Stomach (tissue), 9 donors: Measurements from ENCODE around the gene TBC1D1. TPM values are rescaled to one million over a fixed set of nuclear protein-coding genes. Genes with fewer than 3 reads are reported as not detected.

Source experiments
- DNase-seq, 2 donors: peaks; one replicate each; pipeline versions ENCODE4 v3.0.0 to v3.0.0-alpha.2; 2013 to 2019
- H3K27ac ChIP-seq, 5 donors: fragments of 200-600 bp in 4 of 5; sonication (generic) in 4 of 5; one replicate each; pipeline ENCODE4 v1.5.1; 2013 to 2019; ENCODE audit warnings: mild to moderate bottlenecking in 1 of 5, moderate library complexity in 1 of 5
- H3K27me3 ChIP-seq, 3 donors: fragments of 200-600 bp; sonication (generic); one replicate each; pipeline ENCODE4 v1.5.1; 2017 to 2019; ENCODE audit warnings: mixed run types in 1 of 3
- H3K36me3 ChIP-seq, 4 donors: fragments of 200-600 bp; sonication (generic); 1 replicate in 3 of 4; 2 replicates in 1 of 4; pipeline ENCODE4 v1.5.1; 2016 to 2019
- H3K4me1 ChIP-seq, 4 donors: fragments of 200-600 bp; sonication (generic); one replicate each; pipeline ENCODE4 v1.5.1; 2016 to 2019
- H3K4me3 ChIP-seq, 4 donors: fragments of 200-600 bp; sonication (generic) in 3 of 4; one replicate each; pipeline ENCODE4 v1.5.1; 2016 to 2019; ENCODE audit warnings: mild to moderate bottlenecking in 1 of 4
- H3K9me3 ChIP-seq, 4 donors: fragments of 200-600 bp; sonication (generic); one replicate each; pipeline ENCODE4 v1.5.1; 2016 to 2019
- EP300 ChIP-seq: sonication (generic); formaldehyde crosslinking; IDR thresholded peaks from one replicate; pipeline ENCODE4 v1.6.1; 2017; ENCODE audit warnings: antibody characterized with exemption
- POLR2A ChIP-seq, 4 donors: fragments of 450-650 bp; IDR thresholded peaks; one replicate each; pipeline ENCODE4 v1.6.1; 2016; ENCODE audit warnings: antibody characterized with exemption in 4 of 4, control low read depth in 2 of 4, mild to moderate bottlenecking in 1 of 4, moderate library complexity in 1 of 4
- POLR2AphosphoS5 ChIP-seq, 3 donors: sonication (generic); formaldehyde crosslinking; IDR thresholded peaks; one replicate each; pipeline ENCODE4 v1.6.1; 2016; ENCODE audit warnings: antibody characterized with exemption in 3 of 3
- WGBS, 5 donors: extraction: QIAGEN DNeasy Blood & Tissue Kit in 3 of 5; methylation state at CpG; one replicate each; pipeline versions ENCODE4 v1.1.5 to v1.1.7; 2013 to 2018; 5-methylcytosine and 5-hydroxymethylcytosine counted together
- intact Hi-C: fragments of 100-400 bp; cut with DNase I; formaldehyde crosslinking; loops from one replicate; pipeline ENCODE4 v1.15.1; 2023; ENCODE audit warnings: low total_unique reads
- polyA plus RNA-seq, 3 donors: library from polyadenylated mRNA; stranded (reverse); fragments of 200-250 nt; gene quantifications; one replicate each; pipeline ENCODE4 v1.2.3, GENCODE V29; 2013
- total RNA-seq, 5 donors: library from RNA; depleted of rRNA; stranded (reverse); fragments of >200 nt; gene quantifications; one replicate each; pipeline versions ENCODE4 v1.1.0 to v1.2.3, GENCODE V29; 2014 to 2016
- TF ChIP-seq, protein P1 (sequence below), 7 experiments: fragments of 450-650 bp in 4 of 7; fragments of 200-600 bp in 3 of 7; sonication (generic) in 3 of 7; IDR thresholded peaks; one replicate each; pipeline ENCODE4 v1.5.1; 2016 to 2019; ENCODE audit warnings: antibody characterized with exemption in 7 of 7, control low read depth in 2 of 7, mild to moderate bottlenecking in 1 of 7
- donor health status: healthy with polysubstance abuse.
- donor health status: Bipolar disorder and iron deficiency.
- donor health status: healthy.

Gene TBC1D1
- total and polyA plus RNA-seq, 8 donors: 18.8 to 165 (median 49.5) TPM

GRCh38 chr4:38084877-38085711 lies 194.2 kb downstream of the TBC1D1 start:
- Histone ChIP-seq H3K4me1 (peaks cover 7 to 89% (median 34%) of the 10 kb centered on the region in 4 donors), H3K36me3 (peaks cover 0 to 9% (median 2%) of the 10 kb centered on the region in 4 donors), H3K9me3 (no peaks in the 10 kb centered on the region), H3K4me3 (no peak overlapping the region), H3K27ac (peak overlapping the region in 4 of 5 donors; percentile 13 to 76 (median 36)), H3K27me3 (no peaks in the 10 kb centered on the region)
- DNase-seq: no peak
- TF ChIP-seq POLR2A (IDR thresholded peaks at IDR 0.05) (no peak), POLR2AphosphoS5 (IDR thresholded peaks at IDR 0.05) (no peak), EP300 (no peak)
- TF ChIP-seq, protein P1, sequence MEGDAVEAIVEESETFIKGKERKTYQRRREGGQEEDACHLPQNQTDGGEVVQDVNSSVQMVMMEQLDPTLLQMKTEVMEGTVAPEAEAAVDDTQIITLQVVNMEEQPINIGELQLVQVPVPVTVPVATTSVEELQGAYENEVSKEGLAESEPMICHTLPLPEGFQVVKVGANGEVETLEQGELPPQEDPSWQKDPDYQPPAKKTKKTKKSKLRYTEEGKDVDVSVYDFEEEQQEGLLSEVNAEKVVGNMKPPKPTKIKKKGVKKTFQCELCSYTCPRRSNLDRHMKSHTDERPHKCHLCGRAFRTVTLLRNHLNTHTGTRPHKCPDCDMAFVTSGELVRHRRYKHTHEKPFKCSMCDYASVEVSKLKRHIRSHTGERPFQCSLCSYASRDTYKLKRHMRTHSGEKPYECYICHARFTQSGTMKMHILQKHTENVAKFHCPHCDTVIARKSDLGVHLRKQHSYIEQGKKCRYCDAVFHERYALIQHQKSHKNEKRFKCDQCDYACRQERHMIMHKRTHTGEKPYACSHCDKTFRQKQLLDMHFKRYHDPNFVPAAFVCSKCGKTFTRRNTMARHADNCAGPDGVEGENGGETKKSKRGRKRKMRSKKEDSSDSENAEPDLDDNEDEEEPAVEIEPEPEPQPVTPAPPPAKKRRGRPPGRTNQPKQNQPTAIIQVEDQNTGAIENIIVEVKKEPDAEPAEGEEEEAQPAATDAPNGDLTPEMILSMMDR (IDR thresholded peaks at IDR 0.05): no peak
- intact Hi-C loops: no loop called here
- 70 to 88% (median 77%) methylated on average over 13 of the region's 13 CpGs for WGBS, 5 donors

- H3K36me3 ChIP-seq: peaks cover 0 to 15% (median 2%) of the 10 kb centered on the region in 4 donors
Measured at GRCh38 chr4:38085751-38086150, 194.9 kb downstream of the TBC1D1 start.

DNA sequence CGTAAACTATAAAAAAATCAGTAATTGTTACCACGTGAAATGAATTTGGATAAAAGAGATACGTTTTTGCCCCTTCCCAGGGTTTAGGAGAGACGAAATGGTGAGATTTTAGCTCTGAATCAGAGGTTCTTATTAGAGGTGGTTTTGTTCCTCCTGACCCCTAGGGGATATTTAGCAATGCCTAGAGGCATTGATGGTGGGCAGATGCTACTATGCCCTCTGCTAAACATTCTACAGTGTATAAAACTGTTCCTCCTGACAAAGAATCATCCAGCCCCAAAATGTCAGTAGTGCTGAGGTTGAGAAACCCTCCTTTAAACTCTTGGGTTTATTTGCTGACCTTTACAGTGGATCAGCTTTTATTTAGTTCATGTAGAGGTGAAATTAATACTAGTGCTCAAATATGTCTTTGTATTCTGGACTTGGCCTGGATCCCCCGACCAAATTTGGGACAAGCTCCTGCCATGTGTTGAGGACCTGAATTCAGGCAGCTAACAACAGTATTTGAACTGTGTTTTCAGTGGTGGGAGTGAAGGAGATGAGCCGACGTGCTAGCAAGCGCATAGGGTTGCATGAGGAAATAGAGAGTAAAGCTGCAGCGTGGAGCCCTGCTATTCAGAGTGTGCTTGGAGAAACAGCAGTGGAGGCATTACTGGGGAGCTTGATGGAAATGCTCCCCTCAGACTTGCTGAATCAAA lies 195.4 kb downstream of the TBC1D1 start:
- intact Hi-C loops: no loop called here
- Histone ChIP-seq H3K4me1 (peaks cover 7 to 92% (median 38%) of the 10 kb centered on the region in 4 donors), H3K36me3 (peaks cover 0 to 18% (median 3%) of the 10 kb centered on the region in 4 donors), H3K27ac (peak overlapping the region in 4 of 5 donors; percentile 13 to 76 (median 33)), H3K9me3 (no peaks in the 10 kb centered on the region), H3K27me3 (no peaks in the 10 kb centered on the region), H3K4me3 (no peak overlapping the region)
- DNase-seq: no peak
- 69 to 83% (median 80%) methylated on average over 9 of the region's 9 CpGs for WGBS, 5 donors
- TF ChIP-seq EP300 (no peak), POLR2AphosphoS5 (IDR thresholded peaks at IDR 0.05) (no peak), POLR2A (IDR thresholded peaks at IDR 0.05) (no peak)
- TF ChIP-seq, protein P1 (IDR thresholded peaks at IDR 0.05): no peak

More at GRCh38 chr4:38085751-38086150, 194.9 kb downstream of the TBC1D1 start:
- H3K27me3 ChIP-seq: no peaks in the 10 kb centered on the region
- WGBS, 5 donors: 60 to 80% (median 77%) methylated on average over 4 of the region's 4 CpGs
- no peaks in the 10 kb centered on the region for H3K9me3 ChIP-seq
- H3K27ac ChIP-seq: peak overlapping the region in 4 of 5 donors; percentile 13 to 76 (median 32)
- H3K4me1 ChIP-seq: peaks cover 7 to 92% (median 36%) of the 10 kb centered on the region in 4 donors
- no peak for DNase-seq
- TF ChIP-seq EP300 (no peak), POLR2A (IDR thresholded peaks at IDR 0.05) (no peak), POLR2AphosphoS5 (IDR thresholded peaks at IDR 0.05) (no peak)
- TF ChIP-seq, protein P1 (IDR thresholded peaks at IDR 0.05): no peak
- no peak overlapping the region for H3K4me3 ChIP-seq
- intact Hi-C loops: no loop called here

DNA sequence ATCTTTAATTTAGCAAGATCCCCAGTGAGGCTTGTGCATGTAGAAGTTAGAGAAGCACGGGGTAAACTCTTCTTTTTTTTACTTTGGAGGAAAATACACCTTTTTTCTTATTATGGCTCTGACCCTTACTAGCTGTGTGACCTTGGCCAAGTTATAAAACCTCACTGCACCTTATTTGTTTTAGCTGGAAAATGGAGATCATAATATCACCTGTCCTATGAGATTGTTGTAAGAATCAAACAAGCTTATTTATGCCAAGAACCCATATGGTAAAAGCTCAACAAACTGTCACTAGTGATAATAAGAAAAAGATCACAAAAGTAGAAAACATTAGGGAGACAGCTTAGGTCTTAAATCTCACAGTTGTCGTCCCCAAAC lies 196.0 kb downstream of the TBC1D1 start:
- Histone ChIP-seq H3K27ac (peak overlapping the region in 2 of 5 donors; percentile 36 to 76), H3K4me1 (peaks cover 7 to 91% (median 38%) of the 10 kb centered on the region in 4 donors), H3K27me3 (no peaks in the 10 kb centered on the region), H3K4me3 (no peak overlapping the region), H3K9me3 (no peaks in the 10 kb centered on the region), H3K36me3 (peaks cover 0 to 18% (median 4%) of the 10 kb centered on the region in 4 donors)
- no peak for TF ChIP-seq POLR2AphosphoS5 (IDR thresholded peaks at IDR 0.05)
- TF ChIP-seq, protein P1 (IDR thresholded peaks at IDR 0.05): no peak
- intact Hi-C loops: no loop called here
- DNase-seq: no peak
- WGBS, 5 donors: 80 to 96% (median 86%) methylated on average over 2 of the region's 2 CpGs
